ENCODE measurements around the gene RSPH10B. TPM values are rescaled to one million over a fixed set of nuclear protein-coding genes. Genes with fewer than 3 reads are reported as not detected.
"Not testable (repeated sequence)": the region's sequence is repeated elsewhere in the genome, so short reads cannot be mapped to it uniquely, and the experiment has no call there.

Gene RSPH10B
- total RNA-seq (ENCODE audit: unreplicated experiment): 0.44 TPM
- long read RNA-seq: 0 reads

- not testable (repeated sequence) for H3K4me3 Mint-ChIP-seq (ENCODE audit: unreplicated experiment); H3K4me1 Mint-ChIP-seq (ENCODE audit: unreplicated experiment); H3K27ac Mint-ChIP-seq (ENCODE audit: unreplicated experiment); H3K9me3 Mint-ChIP-seq (ENCODE audit: unreplicated experiment); DNase-seq (ENCODE audit: low spot score); H3K27me3 Mint-ChIP-seq (ENCODE audit: unreplicated experiment); H3K36me3 Mint-ChIP-seq (ENCODE audit: low read depth, unreplicated experiment)
Measured at GRCh38 chr7:5970347-5970911, at the start of gene RSPH10B. Gene RSPH10B, minus strand, starts transcription at chr7:5970689. Its CDS starts 3,573 bp downstream, at chr7:5967116.

DNA sequence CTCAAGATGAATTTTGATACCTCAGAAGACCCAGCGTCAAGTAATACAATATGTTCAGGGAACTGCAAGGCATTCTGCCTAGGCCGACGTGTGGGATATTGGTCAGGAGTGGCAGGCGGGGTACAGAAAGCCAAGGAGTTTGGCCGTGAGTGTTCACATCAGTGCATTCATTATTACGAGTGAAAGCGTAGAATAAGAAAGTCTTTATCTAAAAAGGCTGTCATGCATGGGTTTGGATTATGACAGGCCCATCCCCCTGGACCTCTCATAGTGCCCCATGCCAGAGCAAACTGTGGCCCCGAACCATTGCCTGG is 46.1 kb upstream of the RSPH10B start:
- H3K27ac Mint-ChIP-seq (ENCODE audit: unreplicated experiment): no peak overlapping the region
- no peaks in the 10 kb centered on the region for H3K27me3 Mint-ChIP-seq (ENCODE audit: unreplicated experiment)
- no peak overlapping the region for H3K4me3 Mint-ChIP-seq (ENCODE audit: unreplicated experiment)
- H3K9me3 Mint-ChIP-seq (ENCODE audit: unreplicated experiment): no peaks in the 10 kb centered on the region
- no peak for TF ChIP-seq CTCF (IDR thresholded peaks at IDR 0.05; ENCODE audit: unreplicated experiment)
- no peak for DNase-seq (ENCODE audit: low spot score)
- H3K36me3 Mint-ChIP-seq (ENCODE audit: low read depth, unreplicated experiment): peaks cover 21% of the 10 kb centered on the region
- no peaks in the 10 kb centered on the region for H3K4me1 Mint-ChIP-seq (ENCODE audit: unreplicated experiment)

- no peak for TF ChIP-seq CTCF (IDR thresholded peaks at IDR 0.05; ENCODE audit: unreplicated experiment)
- Mint-ChIP-seq H3K27ac (ENCODE audit: unreplicated experiment) (no peak overlapping the region), H3K9me3 (ENCODE audit: unreplicated experiment) (no peaks in the 10 kb centered on the region), H3K36me3 (ENCODE audit: low read depth, unreplicated experiment) (peaks cover 16% of the 10 kb centered on the region), H3K4me3 (ENCODE audit: unreplicated experiment) (no peak overlapping the region), H3K4me1 (ENCODE audit: unreplicated experiment) (no peaks in the 10 kb centered on the region), H3K27me3 (ENCODE audit: unreplicated experiment) (no peaks in the 10 kb centered on the region)
- DNase-seq (ENCODE audit: low spot score): no peak
Measured at GRCh38 chr7:6015917-6016652, 45.6 kb upstream of the RSPH10B start.

DNA sequence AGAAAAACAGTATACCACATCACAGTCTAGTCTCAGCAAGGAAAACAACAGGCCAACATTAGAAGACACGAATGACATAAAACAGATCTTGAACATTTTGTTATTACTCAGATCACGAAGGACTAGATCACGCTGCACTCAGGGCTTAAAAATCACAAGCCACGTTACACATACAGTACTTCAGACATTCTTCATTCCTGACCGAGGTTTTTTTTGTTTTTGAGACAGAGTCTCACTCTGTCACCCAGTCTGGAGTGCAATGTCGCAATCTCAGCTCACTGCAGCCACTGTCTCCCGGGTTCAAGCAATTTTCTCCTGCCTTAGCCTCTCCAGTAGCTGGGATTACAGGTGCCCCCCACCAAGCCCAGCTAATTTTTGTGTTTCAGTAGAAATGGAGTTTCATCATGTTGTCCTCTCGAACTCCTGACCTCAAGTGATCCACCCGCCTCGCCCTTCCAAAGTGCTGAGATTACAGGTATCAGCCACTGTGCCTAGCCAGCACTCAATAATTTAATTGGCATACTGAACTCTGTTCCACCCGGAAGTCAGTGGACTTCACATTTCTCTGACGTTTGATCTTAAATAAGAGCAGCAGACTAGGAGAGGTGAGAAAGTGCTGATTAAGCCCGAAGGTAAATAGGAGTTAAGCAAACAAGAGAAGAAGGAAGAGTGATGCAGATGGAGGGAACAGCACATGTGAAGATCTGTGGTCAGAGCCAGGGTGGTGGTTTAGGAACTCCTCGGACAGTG is 42.0 kb upstream of the RSPH10B start:
- TF ChIP-seq CTCF (IDR thresholded peaks at IDR 0.05; ENCODE audit: unreplicated experiment): no peak
- H3K27me3 Mint-ChIP-seq (ENCODE audit: unreplicated experiment): no peaks in the 10 kb centered on the region
- no peak for DNase-seq (ENCODE audit: low spot score)
- H3K36me3 Mint-ChIP-seq (ENCODE audit: low read depth, unreplicated experiment): peaks cover 5% of the 10 kb centered on the region
- no peak overlapping the region for H3K4me3 Mint-ChIP-seq (ENCODE audit: unreplicated experiment)
- H3K27ac Mint-ChIP-seq (ENCODE audit: unreplicated experiment): no peak overlapping the region
- peaks cover 4% of the 10 kb centered on the region for H3K4me1 Mint-ChIP-seq (ENCODE audit: unreplicated experiment)
- no peaks in the 10 kb centered on the region for H3K9me3 Mint-ChIP-seq (ENCODE audit: unreplicated experiment)

DNA sequence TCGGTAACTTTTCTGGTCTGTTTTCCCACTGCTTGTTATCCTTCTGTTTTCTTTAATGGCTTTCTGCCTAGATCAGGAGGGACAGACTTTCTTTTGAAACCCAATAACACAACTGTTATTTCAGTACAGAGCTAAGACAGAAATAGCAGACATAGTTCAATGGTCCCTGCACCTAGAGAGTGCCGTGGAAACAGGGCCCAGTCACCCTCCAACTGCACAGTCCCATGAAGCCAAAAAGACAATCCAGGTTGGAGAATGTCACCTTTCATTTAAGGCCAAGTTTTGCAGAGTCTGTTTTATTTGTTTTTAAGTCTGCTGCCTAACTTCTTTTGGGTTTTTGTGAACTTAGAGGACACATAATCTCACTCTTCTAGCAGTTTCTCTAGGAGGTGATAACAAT is 41.1 kb upstream of the RSPH10B start:
- H3K27ac Mint-ChIP-seq (ENCODE audit: unreplicated experiment): no peak overlapping the region

GRCh38 chr7:6010370-6010769 is 39.9 kb upstream of the RSPH10B start:
- DNase-seq (ENCODE audit: low spot score); H3K36me3 Mint-ChIP-seq (ENCODE audit: low read depth, unreplicated experiment); H3K4me1 Mint-ChIP-seq (ENCODE audit: unreplicated experiment); H3K27me3 Mint-ChIP-seq (ENCODE audit: unreplicated experiment); H3K9me3 Mint-ChIP-seq (ENCODE audit: unreplicated experiment): not testable (repeated sequence)
- Mint-ChIP-seq H3K27ac (ENCODE audit: unreplicated experiment) (peak overlapping the region; percentile 76), H3K4me3 (ENCODE audit: unreplicated experiment) (peak overlapping the region; percentile 90)

More for the DNA sequence above, 41.1 kb upstream of the RSPH10B start:
- TF ChIP-seq CTCF (IDR thresholded peaks at IDR 0.05; ENCODE audit: unreplicated experiment): no peak
- Mint-ChIP-seq H3K36me3 (ENCODE audit: low read depth, unreplicated experiment) (peaks cover 5% of the 10 kb centered on the region), H3K4me1 (ENCODE audit: unreplicated experiment) (peaks cover 4% of the 10 kb centered on the region), H3K9me3 (ENCODE audit: unreplicated experiment) (no peaks in the 10 kb centered on the region), H3K27me3 (ENCODE audit: unreplicated experiment) (no peaks in the 10 kb centered on the region), H3K4me3 (ENCODE audit: unreplicated experiment) (no peak overlapping the region)
- no peak for DNase-seq (ENCODE audit: low spot score)
